Measurements from ENCODE around the gene GPD2.

DNA sequence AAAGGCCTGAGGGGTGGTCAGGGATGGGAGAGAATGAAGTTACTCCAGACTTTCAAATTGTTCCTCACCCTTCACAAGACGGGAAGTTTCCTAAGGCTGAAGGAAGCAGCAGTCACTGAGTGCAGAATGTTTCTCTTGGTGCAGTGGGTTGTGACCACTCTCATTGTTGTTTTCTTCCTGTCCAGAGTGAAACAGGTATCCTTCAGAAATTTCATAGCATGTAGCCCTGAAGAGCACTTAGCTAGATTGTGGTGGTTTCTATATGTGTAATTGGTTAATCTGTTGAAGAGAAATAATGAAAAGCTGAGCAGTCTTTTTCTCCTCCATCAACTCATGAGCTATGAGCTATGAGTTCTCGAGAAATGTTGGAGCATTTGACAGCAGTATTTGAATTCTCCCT, 96.8 kb downstream of the GPD2 start:
- no peak for TF ChIP-seq ZNF274 (IDR thresholded peaks at IDR 0.05; ENCODE audit: low read depth, low read length)
- no peak for TF ChIP-seq YY1 (IDR thresholded peaks at IDR 0.05; ENCODE audit: insufficient read depth, insufficient read length)
- no peak for TF ChIP-seq SUZ12 (IDR thresholded peaks at IDR 0.05; ENCODE audit: extremely low read depth, insufficient read depth, insufficient read length)

Measured in NT2/D1 (cell line).